ENCODE results near the gene NEUROG1.
"Not testable (repeated sequence)": the region's sequence is repeated elsewhere in the genome, so short reads cannot be mapped to it uniquely, and the experiment has no call there.

NEUROG1 gene

GRCh38 chr5:135538261-135538660, 2.5 kb upstream of the NEUROG1 start:
- H3K4me3 ChIP-seq (ENCODE audit: low read length): no peak overlapping the region
- no peak for DNase-seq (ENCODE audit: low read depth)
- no peak for TF ChIP-seq CTCF (conservative IDR thresholded peaks at IDR 0.05; ENCODE audit: low read length)

- no peak for DNase-seq (ENCODE audit: low read depth)
- TF ChIP-seq CTCF (conservative IDR thresholded peaks at IDR 0.05; ENCODE audit: low read length): no peak
- no peak overlapping the region for H3K4me3 ChIP-seq (ENCODE audit: low read length)
Measured at GRCh38 chr5:135537745-135538144, 2.0 kb upstream of the NEUROG1 start.

GRCh38 chr5:135537271-135537670, 1.5 kb upstream of the NEUROG1 start:
- no peak for DNase-seq (ENCODE audit: low read depth)
- no peak overlapping the region for H3K4me3 ChIP-seq (ENCODE audit: low read length)
- TF ChIP-seq CTCF (conservative IDR thresholded peaks at IDR 0.05; ENCODE audit: low read length): no peak

GRCh38 chr5:135535420-135535819, 344 bp downstream of the NEUROG1 start:
- DNase-seq (ENCODE audit: low read depth): no peak
- TF ChIP-seq CTCF (conservative IDR thresholded peaks at IDR 0.05; ENCODE audit: low read length): no peak
- H3K4me3 ChIP-seq (ENCODE audit: low read length): no peak overlapping the region

GRCh38 chr5:135534609-135535419, 950 bp downstream of the NEUROG1 start:
- TF ChIP-seq CTCF (conservative IDR thresholded peaks at IDR 0.05; ENCODE audit: low read length): no peak
- H3K4me3 ChIP-seq (ENCODE audit: low read length): no peak overlapping the region
- DNase-seq (ENCODE audit: low read depth): no peak

- no peak overlapping the region for H3K4me3 ChIP-seq (ENCODE audit: low read length)
- TF ChIP-seq CTCF (conservative IDR thresholded peaks at IDR 0.05; ENCODE audit: low read length): no peak
- DNase-seq (ENCODE audit: low read depth): no peak
Measured at GRCh38 chr5:135533794-135534193, 2.0 kb downstream of the NEUROG1 start.

GRCh38 chr5:135533334-135533733, 2.4 kb downstream of the NEUROG1 start:
- H3K4me3 ChIP-seq (ENCODE audit: low read length): no peak overlapping the region
- no peak for DNase-seq (ENCODE audit: low read depth)

GRCh38 chr5:135529576-135529975, 6.2 kb downstream of the NEUROG1 start:
- DNase-seq (ENCODE audit: low read depth); H3K4me3 ChIP-seq (ENCODE audit: low read length): not testable (repeated sequence)

More at GRCh38 chr5:135533334-135533733, 2.4 kb downstream of the NEUROG1 start:
- no peak for TF ChIP-seq CTCF (conservative IDR thresholded peaks at IDR 0.05; ENCODE audit: low read length)
